ENCODE results near the gene KCNMB4.
"Not testable (repeated sequence)": the region's sequence is repeated elsewhere in the genome, so short reads cannot be mapped to it uniquely, and the experiment has no call there.

Gene KCNMB4

DNA sequence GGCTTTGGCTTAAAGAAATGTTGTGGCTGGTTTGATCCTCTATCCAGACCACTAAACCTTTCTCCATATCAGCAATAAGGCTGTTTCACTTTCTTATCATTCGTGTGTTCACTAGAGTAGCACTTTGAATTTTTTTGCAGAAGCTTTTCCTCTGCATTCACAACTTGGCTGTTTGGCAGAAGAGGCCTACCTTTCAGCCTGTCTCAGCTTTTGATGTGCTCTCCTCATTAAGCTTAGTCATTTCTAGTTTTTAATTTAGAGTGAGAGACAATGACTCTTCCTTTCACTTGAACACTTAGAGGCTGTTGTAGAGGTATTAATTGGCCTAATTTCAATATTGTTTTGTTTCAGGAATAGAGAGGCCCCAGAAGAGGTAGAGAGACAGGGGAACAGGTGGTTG is 13.8 kb downstream of the KCNMB4 start:
- DNase-seq = no peak

DNA sequence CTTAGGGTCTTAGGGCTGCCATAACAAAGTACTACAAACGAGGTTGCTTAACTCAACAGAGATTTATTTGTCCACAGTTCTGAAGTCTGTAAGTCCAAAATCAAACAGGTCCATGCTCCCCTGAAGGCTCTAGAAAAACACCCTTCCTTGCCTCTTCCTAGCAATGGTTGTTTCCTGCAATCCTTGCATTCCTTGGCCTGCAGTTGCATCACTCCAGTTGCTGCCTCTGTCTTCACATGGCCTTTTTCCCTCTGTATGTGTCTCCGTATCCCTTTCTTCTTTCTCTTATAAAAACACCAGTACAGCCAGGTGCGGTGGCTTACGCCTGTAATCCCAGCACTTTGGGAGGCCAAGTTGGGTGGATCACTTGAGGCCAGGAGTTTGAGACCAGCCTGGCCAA is 17.4 kb downstream of the KCNMB4 start:
- no peak for DNase-seq

DNA sequence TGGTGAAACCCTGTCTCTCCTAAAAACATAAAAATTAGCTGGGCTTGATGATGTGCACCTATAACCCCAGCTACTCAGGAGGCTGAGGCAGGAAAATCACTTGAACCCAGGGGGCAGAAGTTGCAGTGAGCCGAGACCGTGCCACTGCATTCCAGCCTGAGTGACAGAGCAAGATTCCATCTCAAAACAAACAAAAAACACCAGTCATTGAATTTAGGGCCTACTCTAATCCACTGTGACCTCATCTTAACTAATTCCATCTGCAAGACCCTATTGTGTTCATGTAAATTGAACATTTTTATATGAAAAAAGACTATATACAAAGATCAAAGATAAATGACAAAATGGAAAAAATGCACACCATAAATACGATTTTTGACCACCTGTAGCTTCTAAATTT is 17.8 kb downstream of the KCNMB4 start:
- no peak for DNase-seq

DNA sequence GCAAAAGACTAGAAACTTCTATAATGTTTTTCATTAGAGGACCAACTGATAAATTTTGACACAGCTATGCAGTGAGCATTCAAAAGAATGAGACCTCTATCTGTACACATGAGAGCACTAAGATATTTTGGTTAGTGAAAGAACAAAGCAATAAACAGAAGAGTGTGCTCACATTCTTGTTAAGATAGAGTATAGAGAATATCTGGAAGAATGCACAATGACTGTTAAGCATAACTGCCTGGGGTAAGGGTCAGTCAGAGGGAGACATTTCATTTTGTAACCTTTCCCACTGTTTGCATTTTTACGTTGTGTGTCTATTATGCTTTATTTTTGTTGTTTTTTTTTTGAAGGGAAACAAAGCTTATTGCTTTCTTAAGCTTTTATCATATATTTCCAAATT is 20.7 kb downstream of the KCNMB4 start:
- DNase-seq = no peak

DNA sequence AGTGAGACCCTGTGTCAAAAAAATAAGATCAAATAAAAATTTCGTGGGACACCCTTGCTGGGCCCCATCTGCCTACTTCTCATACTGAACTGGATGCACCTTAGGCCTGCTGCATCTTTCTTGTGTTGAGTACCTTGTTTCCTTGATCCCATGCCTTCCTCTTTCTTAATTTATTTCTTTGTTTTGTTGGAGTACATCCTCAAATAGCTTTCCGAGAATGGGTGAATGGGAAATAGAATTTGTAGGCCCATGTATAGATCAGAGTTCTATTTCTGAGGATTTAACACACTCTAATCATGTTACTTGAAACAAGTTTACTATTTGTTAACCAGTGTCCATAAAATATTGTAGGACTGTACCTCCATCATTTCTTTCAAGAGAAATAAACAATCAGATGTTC is 23.6 kb downstream of the KCNMB4 start:
- no peak for DNase-seq

DNA sequence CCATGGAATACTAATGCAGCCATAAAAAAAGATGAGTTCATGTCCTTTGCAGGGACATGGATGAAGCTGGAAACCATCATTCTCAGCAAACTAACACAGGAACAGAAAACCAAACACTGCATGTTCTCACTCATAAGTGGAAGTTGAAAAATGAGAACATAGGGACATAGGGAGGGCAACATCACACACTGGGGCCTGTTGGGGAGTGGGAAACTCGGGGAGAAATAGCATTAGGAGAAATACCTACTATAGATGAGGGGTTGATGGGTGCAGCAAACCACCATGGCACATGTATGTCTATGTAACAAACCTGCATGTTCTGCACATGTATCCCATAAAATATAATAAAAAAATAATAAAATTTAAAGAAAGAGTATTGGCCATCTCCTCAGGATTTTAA is 26.5 kb downstream of the KCNMB4 start:
- not testable (repeated sequence) for DNase-seq

DNA sequence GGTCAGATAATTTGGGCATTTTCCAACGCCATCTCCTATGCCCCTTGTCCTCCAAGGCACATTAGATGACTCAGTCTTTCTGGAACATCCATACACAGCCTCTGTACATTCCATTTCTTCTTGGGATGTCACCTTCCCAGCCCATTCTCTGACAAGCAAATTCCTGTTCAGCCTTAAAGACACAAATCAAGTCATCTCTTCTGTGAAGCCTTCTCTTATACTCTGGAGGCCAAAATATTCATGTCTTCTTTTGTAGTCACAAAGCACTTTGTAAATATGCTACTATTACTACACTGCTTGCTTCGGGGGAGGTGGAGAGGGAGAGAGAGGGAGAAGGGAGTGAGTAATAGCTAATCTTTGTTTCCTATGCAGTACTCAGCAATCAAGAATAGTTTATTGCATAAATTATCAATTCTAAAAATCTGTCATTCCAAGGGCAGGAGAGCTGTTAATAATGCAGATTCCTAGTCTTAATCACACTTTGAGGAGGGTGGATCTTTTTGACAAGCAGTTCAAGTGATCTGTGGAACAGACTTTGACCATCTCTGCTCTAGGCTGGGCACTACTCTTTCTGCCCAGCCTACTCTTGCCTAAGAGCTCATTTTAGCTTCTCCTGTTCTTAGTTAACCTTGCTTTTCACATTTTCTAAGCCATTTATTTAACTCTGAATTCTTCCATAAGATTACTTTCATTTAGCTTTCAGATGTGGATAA is 27.9 kb downstream of the KCNMB4 start:
- DNase-seq = no peak

DNA sequence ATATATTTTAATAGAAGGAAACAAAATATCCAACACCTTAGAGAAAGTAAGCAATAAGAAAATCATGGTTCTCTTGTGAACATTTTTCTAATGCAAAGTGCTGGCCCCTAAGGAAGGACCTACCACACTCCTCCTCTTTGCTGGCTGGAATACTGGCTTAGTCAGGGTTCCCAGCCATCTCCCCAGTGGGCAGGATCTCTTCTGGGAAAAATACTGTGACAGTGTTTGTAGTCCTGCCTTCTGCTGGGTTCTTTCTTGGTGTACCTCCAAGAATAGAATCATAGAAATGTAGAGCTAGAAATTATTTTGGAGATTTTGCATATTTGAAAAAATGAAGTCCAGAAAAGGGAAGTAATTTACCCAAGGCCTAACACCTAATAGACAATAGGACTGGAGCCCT is 31.9 kb downstream of the KCNMB4 start:
- DNase-seq = no peak

DNA sequence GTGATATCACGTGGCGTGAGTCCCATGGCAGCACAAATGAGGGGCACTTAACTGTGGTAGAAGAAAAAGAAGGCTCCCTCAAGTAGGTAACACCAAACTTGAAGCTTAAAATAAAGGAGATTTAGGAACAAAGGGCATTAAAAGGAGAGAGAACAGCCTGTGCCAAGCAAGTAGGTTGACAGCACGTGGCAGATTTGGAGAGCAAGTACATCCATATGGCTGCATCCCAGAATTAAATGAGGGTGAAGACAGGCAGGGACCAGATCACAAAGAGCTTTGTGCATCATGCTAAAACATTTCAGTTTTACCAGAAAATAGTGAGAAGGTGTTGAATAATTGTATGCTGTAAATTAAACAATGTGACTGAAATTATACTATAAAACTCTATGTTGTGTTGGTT is 32.8 kb downstream of the KCNMB4 start:
- no peak for DNase-seq

DNA sequence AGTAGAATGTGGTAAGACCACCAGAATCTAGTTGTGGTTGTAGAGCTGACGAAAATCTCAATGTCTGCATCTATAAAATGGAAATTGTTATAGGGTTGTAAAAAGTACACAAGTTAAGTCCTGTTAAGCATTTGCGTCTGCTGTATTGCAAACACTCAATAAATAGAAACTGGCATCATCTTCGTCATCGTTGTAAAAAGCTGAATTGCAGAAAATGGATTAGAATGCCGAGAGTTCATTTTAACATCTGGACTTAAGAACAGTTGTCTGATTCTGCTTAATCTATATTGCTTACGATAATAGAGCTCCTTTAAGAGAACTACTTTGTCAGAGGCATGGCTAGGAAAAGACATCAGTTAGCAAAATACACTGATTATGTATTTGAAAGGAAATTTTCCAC is 33.2 kb downstream of the KCNMB4 start:
- no peak for DNase-seq

DNA sequence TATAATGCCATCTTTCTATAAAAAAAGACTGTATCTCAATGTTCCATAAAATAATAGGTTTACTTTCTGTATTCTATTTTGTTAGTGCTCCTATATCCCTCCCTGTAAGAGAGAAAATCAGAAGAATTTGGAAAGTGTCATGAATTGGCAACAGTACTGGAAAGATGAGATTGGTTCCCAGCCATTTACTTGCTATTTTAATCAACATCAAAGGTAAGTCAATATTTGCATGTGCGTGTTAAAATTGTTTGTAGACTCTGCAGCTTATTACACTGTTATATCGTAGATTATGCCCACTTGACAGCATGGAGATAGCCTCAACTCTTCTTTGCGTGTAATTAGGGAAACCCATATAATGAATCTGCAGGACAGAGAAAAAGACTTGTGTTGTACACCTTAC is 34.0 kb downstream of the KCNMB4 start:
- DNase-seq = no peak

DNA sequence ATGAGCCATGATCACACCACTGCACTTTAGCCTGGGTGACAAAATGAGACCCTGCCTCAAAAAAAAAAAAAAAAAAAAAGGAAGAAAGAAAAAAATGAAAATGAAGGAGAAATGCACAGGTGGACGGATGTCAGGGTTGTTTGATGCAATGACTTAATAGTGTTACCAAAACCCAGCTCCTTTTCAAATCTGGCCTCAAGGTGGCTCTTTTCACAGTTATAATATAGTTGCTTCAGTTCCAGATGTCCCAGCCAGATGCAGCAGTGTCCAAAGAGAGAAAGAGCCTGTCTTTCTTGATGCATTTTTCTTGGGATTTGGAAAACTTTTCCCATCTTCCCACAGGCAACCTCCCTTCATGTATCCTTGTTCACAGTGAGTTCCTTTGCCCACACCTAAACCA is 36.5 kb downstream of the KCNMB4 start:
- DNase-seq = no peak

DNA sequence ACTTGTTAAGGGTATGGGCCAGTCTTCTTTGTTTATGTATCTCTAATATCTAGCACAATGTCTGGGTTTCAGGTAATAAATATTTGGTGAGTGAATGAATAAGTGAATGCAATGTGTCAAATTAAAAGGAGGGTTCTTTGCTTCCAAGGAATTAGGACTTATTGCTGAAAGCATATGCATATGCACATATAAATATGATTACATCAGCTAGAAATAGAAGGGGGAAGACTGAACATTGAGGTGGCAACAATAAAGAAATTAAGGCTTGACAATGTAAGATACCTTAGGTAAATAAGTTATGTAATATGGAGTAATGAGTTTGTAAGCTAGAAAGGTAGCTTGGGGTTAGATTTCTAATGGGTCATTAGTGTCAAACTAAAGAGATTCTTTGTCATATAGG is 37.7 kb downstream of the KCNMB4 start:
- no peak for DNase-seq

DNA sequence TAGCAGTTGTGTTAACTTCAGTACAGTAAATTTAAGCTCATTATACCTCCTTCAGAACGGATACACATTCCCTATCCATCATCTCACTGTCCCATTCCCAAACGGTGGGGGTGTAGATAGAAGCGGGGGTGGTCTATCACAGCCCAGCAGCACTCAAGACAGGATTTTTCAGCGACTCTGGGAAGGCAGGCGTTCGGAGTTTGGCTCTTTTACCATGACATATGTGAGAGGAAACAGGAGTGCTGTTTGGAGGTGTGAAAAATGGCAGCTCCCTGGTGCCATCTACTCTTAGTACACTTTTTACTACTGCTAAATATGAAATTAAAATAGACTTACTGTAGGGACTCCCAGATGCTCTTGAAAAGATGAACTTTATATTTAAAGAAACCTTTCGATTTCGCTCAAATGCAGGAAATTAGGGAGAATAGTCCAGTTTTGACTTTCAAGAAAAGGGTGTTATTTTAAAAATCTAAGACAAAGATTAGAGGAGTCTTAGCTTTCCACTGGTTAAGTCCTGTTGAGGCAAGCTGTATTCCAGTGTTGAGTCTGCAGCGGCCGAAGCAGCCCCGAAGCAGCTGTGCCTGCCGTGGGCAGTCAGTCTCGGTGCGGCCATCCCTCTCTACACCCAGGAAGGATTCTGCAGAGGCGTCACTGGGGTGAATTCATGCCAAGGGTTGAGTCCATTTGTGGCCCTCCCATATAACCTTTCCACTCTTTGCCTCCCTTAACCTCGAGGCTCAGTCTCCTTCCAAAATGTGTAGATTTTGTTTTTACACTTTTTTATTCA is 42.1 kb downstream of the KCNMB4 start:
- no peak for DNase-seq

DNA sequence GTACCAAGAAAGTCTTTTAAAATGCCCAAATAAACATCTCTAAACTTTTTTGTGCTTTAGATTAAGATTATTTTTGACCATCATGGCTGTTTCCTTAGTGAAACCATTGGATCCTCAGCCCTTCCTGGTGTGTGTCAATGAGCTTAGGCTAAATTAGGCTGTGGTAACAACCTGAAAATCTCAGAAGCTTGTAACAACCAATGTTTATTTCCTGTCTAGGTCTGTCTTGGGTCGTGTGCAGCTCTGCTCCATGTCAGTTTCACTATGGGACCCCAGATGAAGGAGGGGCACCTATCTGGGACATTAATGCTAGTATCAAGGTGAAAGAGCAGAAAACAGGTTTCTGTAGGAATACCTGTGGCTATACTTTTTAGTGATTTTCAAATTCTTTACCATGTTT is 49.9 kb downstream of the KCNMB4 start:
- no peak for DNase-seq

DNA sequence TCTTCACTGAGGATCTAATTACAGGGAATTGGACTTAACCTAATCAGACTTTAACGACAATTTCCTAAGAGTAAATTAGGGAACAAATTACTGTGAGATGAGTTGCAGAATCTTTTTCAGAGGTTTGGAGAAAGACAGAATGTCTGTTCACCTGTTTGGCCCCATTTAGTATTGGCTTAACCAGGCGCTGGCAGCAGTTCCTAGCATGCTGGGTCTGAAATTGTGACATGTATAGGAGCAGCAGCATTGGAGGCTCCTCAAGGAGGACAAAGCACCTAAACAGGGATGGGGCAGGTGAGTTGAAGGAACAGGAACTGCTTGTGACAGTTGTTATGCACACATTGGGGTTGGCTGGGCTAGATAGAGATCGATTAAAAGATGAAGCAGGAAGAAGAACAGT is 51.0 kb downstream of the KCNMB4 start:
- no peak for DNase-seq

DNA sequence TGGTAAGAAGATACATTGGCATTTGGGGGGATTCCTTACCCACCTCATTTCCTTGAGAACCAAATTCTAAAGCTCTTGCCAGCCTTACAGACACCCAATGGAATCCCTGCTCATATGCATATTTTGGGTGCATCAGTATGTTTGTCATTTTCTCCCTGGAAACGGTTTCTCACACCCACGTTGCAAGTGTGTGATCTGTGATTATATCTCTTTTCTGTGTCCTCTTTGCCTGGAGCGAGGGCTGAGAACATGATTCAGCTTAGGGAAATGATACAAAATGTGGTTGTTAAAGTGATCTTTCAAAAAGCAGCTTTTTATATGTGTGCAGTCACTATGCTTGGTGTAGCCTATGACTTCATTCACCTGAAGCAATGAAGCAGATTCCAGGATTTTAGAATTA is 52.0 kb downstream of the KCNMB4 start:
- DNase-seq = no peak

DNA sequence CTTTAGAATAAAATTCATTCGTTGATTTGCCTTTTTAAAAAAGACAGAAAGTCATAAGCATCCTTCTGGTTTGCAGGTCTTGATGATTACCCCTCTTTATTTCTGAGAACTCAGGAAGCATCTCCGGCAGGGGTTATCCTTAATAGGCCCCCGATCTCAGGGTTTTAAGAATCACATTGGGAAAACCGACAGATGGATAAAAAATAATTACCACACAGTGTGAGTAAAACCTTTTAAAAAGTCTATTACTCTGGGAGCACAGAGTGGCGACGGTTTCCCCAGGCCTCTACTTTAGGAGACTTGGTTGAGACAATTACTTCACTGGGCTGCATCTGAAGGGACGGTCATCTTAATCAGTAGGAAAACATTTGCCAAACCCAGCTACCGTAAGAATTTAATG is 56.5 kb downstream of the KCNMB4 start:
- DNase-seq = no peak

DNA sequence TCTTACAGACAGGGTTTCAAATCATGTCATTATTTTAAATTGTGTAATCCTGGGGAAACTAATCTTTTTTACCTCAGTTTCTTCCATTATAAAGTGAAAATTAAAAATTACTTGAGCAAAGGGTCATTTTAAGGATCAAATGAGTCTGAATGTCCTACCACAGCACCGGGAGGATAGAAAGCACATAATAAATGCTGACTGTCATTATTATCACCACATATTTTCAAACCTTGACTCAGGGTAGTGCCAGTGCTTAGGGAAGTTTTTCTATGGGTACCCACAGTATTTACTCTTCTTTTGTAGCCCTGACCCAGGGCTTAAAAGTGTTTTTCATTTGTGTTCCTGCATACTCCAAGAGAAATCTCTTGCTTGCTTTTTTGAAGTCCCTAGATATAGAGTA is 60.5 kb downstream of the KCNMB4 start:
- DNase-seq = no peak

DNA sequence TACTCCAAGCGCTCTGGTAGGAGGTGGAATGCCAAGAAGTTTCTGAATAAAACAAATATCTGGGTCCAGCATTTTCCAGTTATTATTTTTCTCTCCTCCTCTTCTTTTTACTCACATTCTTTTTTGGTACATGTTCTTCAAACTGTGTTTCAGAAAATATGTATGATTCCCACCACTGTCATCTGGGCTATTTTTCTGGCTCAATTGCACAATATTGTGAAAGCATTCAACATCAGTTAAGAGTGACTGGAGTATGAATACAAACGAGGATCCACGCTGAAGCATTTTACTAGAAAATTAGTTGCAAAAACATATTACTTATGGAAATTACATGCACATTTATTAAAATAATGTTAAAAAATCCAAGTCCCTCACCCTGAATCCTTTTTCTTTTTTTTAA is 61.5 kb downstream of the KCNMB4 start:
- no peak for DNase-seq

DNA sequence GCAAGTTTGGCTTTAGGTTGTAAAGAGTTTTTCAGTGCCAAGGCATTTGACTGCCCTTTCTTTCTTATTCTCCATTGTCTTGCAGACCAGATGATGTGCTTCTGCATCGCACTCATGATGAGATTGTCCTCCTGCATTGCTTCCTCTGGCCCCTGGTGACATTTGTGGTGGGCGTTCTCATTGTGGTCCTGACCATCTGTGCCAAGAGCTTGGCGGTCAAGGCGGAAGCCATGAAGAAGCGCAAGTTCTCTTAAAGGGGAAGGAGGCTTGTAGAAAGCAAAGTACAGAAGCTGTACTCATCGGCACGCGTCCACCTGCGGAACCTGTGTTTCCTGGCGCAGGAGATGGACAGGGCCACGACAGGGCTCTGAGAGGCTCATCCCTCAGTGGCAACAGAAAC is 64.3 kb downstream of the KCNMB4 start:
- DNase-seq = no peak

DNA sequence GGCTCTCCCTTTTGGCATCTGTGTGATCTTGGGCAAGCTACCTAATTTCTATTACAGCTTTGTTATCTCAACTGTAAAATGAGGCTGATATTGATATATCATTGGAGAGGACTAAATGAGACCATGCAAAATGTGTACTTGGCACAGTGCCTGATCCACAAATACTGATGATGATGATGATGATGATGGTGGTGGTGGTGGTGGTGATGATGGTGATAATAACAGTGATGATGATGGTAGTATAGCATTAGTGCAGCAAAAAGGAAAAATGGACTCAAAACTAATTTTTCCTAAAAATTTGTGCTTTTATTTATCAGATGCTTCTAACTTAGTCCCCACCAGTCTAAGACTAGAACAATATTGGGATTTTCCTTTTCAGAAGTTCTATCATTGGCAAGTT is 70.7 kb downstream of the KCNMB4 start:
- no peak for DNase-seq

DNA sequence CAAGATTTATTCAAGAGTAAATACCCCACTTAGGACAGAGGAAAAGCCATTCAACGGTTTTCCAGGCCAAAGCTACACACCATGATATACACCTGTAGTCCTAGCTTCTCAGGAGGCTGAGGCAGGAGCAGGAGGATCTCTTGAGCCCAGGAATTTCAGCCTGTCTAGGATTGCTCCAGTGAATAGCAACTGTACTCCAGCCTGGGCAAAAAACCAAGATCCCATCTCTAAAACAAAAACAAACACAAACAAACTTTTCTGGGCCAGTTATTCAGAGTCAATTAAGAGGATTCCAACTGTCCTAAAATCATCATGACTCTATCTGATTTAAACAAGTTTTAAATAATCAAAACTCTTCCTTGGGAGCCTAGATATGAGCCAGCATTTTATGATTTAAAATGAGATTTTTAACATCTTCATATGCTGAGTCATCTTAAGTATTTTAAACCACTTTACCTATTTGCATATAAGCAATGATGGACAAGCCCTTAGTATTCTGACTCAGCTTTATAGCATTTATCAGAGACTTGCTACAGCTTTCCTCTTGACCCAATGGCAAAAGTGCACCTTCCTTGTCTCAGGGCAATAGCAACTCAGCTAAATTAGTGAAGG is 77.1 kb downstream of the KCNMB4 start:
- DNase-seq = no peak

DNA sequence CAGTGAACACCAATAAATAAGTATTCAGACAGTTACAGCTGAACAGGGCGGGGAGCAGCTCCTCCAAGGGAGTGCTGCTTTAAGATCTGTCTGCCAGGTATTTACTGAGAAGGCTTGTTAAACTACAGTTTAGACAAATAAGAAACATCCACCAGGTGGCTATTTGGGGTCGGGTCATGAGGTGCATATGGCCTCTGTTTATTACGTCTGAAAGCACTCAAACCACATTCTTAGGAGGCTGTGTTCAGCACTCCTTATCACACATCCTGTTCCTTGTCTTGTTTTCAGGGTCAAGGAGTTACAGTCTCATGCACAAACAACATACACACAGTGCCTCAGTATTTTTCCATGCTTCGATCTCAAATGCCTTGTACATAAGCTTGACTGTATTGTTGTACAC is 78.8 kb downstream of the KCNMB4 start:
- DNase-seq = no peak

All from right forelimb (tissue), 1 donor.